Stimulated activated CD4-positive, alpha-beta T cell treated with anti-CD3 and anti-CD28 coated beads, Interleukin-2, amount 100 ng/mL, for 24 hours (primary cell): Measurements from ENCODE around the gene TKT.

ENCODE experiments used
- DNase-seq, 2 donors: peaks; one replicate each; pipeline ENCODE4 v3.0.0-alpha.2; 2020

TKT gene

GRCh38 chr3:53223541-53223966 is 32.3 kb downstream of the TKT start:
- no peak for DNase-seq

GRCh38 chr3:53223025-53223424 is 32.8 kb downstream of the TKT start:
- DNase-seq, result no peak

GRCh38 chr3:53222183-53222901 is 33.5 kb downstream of the TKT start:
- DNase-seq, result no peak

GRCh38 chr3:53221827-53222182 is 34.0 kb downstream of the TKT start:
- DNase-seq, result no peak

GRCh38 chr3:53221345-53221744 is 34.5 kb downstream of the TKT start:
- no peak for DNase-seq

- DNase-seq, result peak; percentile 83 to 89
Measured at GRCh38 chr3:53219895-53220483, 35.8 kb downstream of the TKT start.

GRCh38 chr3:53218131-53218530 is 37.7 kb downstream of the TKT start:
- no peak for DNase-seq

- DNase-seq, result no peak
Measured at GRCh38 chr3:53217175-53217574, 38.6 kb downstream of the TKT start.

- DNase-seq, result no peak
Measured at GRCh38 chr3:53216723-53217122, 39.1 kb downstream of the TKT start.

- no peak for DNase-seq
Measured at GRCh38 chr3:53215816-53216215, 40.0 kb downstream of the TKT start.

GRCh38 chr3:53213276-53213675 is 42.5 kb downstream of the TKT start:
- no peak for DNase-seq

GRCh38 chr3:53211706-53212702 is 43.8 kb downstream of the TKT start:
- no peak for DNase-seq

- no peak for DNase-seq
Measured at GRCh38 chr3:53202331-53203015, 53.3 kb downstream of the TKT start.

GRCh38 chr3:53200501-53201498 is 55.0 kb downstream of the TKT start:
- no peak for DNase-seq

- no peak for DNase-seq
Measured at GRCh38 chr3:53199834-53200233, 56.0 kb downstream of the TKT start.

GRCh38 chr3:53198996-53199395 is 56.8 kb downstream of the TKT start:
- DNase-seq, result no peak

GRCh38 chr3:53198256-53198977 is 57.4 kb downstream of the TKT start:
- no peak for DNase-seq

- peak; percentile 46 to 52 for DNase-seq
Measured at GRCh38 chr3:53196575-53197407, 59.0 kb downstream of the TKT start.

- DNase-seq, result peak; percentile 66 to 72
Measured at GRCh38 chr3:53195602-53196574, 59.9 kb downstream of the TKT start.
